Measurements from ENCODE around the gene RERE. TPM values are rescaled to one million over a fixed set of nuclear protein-coding genes. Genes with fewer than 3 reads are reported as not detected.

Gene RERE
- total and polyA plus RNA-seq, 7 donors = 19.2 to 148 (median 90.6) TPM

- WGBS, 2 donors = 33 to 67% methylated on average over 6 of the region's 6 CpGs
- H3K36me3 ChIP-seq = peaks cover 0 to 8% (median 3%) of the 10 kb centered on the region in 4 donors
- H3K27ac ChIP-seq = peak overlapping the region in 1 of 4 donors; percentile 20
- DNase-seq = no peak
- H3K4me1 ChIP-seq = peaks cover 0 to 34% (median 29%) of the 10 kb centered on the region in 4 donors
- H3K4me3 ChIP-seq = no peak overlapping the region
- TF ChIP-seq EP300 (IDR thresholded peaks at IDR 0.05) (no peak), POLR2AphosphoS5 (IDR thresholded peaks at IDR 0.05) (no peak), CTCF (IDR thresholded peaks at IDR 0.05) (no peak), POLR2A (IDR thresholded peaks at IDR 0.05) (no peak)
- intact Hi-C loops (cut with DNase I) = no loop called here
- H3K27me3 ChIP-seq = no peaks in the 10 kb centered on the region
- H3K9me3 ChIP-seq = no peaks in the 10 kb centered on the region
Observed at GRCh38 chr1:8520483-8520966, 296.9 kb downstream of the RERE start.

- intact Hi-C loops (cut with DNase I) = no loop called here
- Histone ChIP-seq H3K4me3 (no peak overlapping the region), H3K27ac (no peak overlapping the region), H3K36me3 (peaks cover 0 to 8% (median 3%) of the 10 kb centered on the region in 4 donors), H3K9me3 (no peaks in the 10 kb centered on the region), H3K27me3 (no peaks in the 10 kb centered on the region), H3K4me1 (peaks cover 0 to 23% (median 19%) of the 10 kb centered on the region in 4 donors)
- WGBS, 2 donors = 94 to 95% methylated on average over 1 of the region's 1 CpG
- DNase-seq = no peak
- no peak for TF ChIP-seq POLR2AphosphoS5 (IDR thresholded peaks at IDR 0.05)
Observed at GRCh38 chr1:8519167-8519566, 298.3 kb downstream of the RERE start.

GRCh38 chr1:8518490-8518801 lies 299.0 kb downstream of the RERE start:
- Histone ChIP-seq H3K4me1 (peaks cover 0 to 18% (median 11%) of the 10 kb centered on the region in 4 donors), H3K9me3 (no peaks in the 10 kb centered on the region), H3K4me3 (no peak overlapping the region), H3K36me3 (peaks cover 0 to 8% (median 3%) of the 10 kb centered on the region in 4 donors), H3K27ac (peak overlapping the region in 3 of 4 donors; percentile 8 to 33 (median 26)), H3K27me3 (no peaks in the 10 kb centered on the region)
- DNase-seq = no peak
- 90 to 95% methylated on average over 3 of the region's 3 CpGs for WGBS, 2 donors
- intact Hi-C loops (cut with DNase I) = no loop called here
- TF ChIP-seq CTCF (IDR thresholded peaks at IDR 0.05) (no peak), POLR2AphosphoS5 (IDR thresholded peaks at IDR 0.05) (no peak)

GRCh38 chr1:8517661-8518489 lies 299.6 kb downstream of the RERE start:
- H3K4me1 ChIP-seq = peaks cover 0 to 16% (median 10%) of the 10 kb centered on the region in 4 donors
- H3K9me3 ChIP-seq = no peaks in the 10 kb centered on the region
- TF ChIP-seq CTCF (IDR thresholded peaks at IDR 0.05) (no peak), POLR2A (IDR thresholded peaks at IDR 0.05) (no peak), POLR2AphosphoS5 (IDR thresholded peaks at IDR 0.05) (no peak), EP300 (IDR thresholded peaks at IDR 0.05) (no peak)
- peaks cover 0 to 6% (median 2%) of the 10 kb centered on the region in 4 donors for H3K36me3 ChIP-seq
- intact Hi-C loops (cut with DNase I) = no loop called here
- no peak for DNase-seq
- H3K4me3 ChIP-seq = no peak overlapping the region
- WGBS, 2 donors = 85% methylated on average over 7 of the region's 7 CpGs
- peak overlapping the region in 3 of 4 donors; percentile 8 to 33 (median 26) for H3K27ac ChIP-seq
- no peaks in the 10 kb centered on the region for H3K27me3 ChIP-seq

- H3K4me3 ChIP-seq = no peak overlapping the region
- peak overlapping the region in 3 of 4 donors; percentile 8 to 33 (median 26) for H3K27ac ChIP-seq
- intact Hi-C loops (cut with DNase I) = no loop called here
- DNase-seq = no peak
- H3K9me3 ChIP-seq = no peaks in the 10 kb centered on the region
- WGBS, 2 donors = 50 to 84% methylated on average over 6 of the region's 6 CpGs
- H3K4me1 ChIP-seq = peaks cover 0 to 14% (median 10%) of the 10 kb centered on the region in 4 donors
- no peaks in the 10 kb centered on the region for H3K27me3 ChIP-seq
- H3K36me3 ChIP-seq = no peaks in the 10 kb centered on the region
- TF ChIP-seq EP300 (IDR thresholded peaks at IDR 0.05) = no peak
- TF ChIP-seq POLR2A (IDR thresholded peaks at IDR 0.05) = no peak
- TF ChIP-seq CTCF (IDR thresholded peaks at IDR 0.05) = no peak
- TF ChIP-seq POLR2AphosphoS5 (IDR thresholded peaks at IDR 0.05) = no peak
Observed at GRCh38 chr1:8516793-8517556, 300.5 kb downstream of the RERE start.
